HG02623 (cell line): ENCODE results near the gene SERINC1.

ENCODE experiments used
- ATAC-seq: cut with Tn5 transposase; IDR thresholded peaks from one replicate; pipeline ENCODE4 v1.9.1; 2021; ENCODE audit warnings: moderate library complexity; ENCODE audit not compliant: unreplicated experiment

The SERINC1 gene

GRCh38 chr6:122394016-122394415 is 77.6 kb downstream of the SERINC1 start:
- ATAC-seq: no peak

GRCh38 chr6:122393351-122393896 is 78.2 kb downstream of the SERINC1 start:
- ATAC-seq: peak; percentile 69
